ENCODE measurements around the gene CD209.

GRCh38 chr19:7775761-7776160 lies 28.4 kb upstream of the CD209 start:
- TF ChIP-seq, protein P1, sequence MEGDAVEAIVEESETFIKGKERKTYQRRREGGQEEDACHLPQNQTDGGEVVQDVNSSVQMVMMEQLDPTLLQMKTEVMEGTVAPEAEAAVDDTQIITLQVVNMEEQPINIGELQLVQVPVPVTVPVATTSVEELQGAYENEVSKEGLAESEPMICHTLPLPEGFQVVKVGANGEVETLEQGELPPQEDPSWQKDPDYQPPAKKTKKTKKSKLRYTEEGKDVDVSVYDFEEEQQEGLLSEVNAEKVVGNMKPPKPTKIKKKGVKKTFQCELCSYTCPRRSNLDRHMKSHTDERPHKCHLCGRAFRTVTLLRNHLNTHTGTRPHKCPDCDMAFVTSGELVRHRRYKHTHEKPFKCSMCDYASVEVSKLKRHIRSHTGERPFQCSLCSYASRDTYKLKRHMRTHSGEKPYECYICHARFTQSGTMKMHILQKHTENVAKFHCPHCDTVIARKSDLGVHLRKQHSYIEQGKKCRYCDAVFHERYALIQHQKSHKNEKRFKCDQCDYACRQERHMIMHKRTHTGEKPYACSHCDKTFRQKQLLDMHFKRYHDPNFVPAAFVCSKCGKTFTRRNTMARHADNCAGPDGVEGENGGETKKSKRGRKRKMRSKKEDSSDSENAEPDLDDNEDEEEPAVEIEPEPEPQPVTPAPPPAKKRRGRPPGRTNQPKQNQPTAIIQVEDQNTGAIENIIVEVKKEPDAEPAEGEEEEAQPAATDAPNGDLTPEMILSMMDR (IDR thresholded peaks at IDR 0.05), result no peak
- TF ChIP-seq EP300 (IDR thresholded peaks at IDR 0.05), result no peak
- TF ChIP-seq POLR2AphosphoS5 (IDR thresholded peaks at IDR 0.05), result no peak
- TF ChIP-seq POLR2A (IDR thresholded peaks at IDR 0.05; ENCODE audit: low read depth), result no peak
